ENCODE results near the gene F11. TPM values are rescaled to one million over a fixed set of nuclear protein-coding genes. Genes with fewer than 3 reads are reported as not detected.
"Not testable (repeated sequence)": the region's sequence is repeated elsewhere in the genome, so short reads cannot be mapped to it uniquely, and the experiment has no call there.

Gene F11
- total RNA-seq, 1 donor from 2014 or later = not detected

- DNase-seq = no peak
These were observed 34.8 kb downstream of the F11 start for GRCh38 chr4:186300659-186301390.

- DNase-seq = no peak
These were observed 38.2 kb downstream of the F11 start for GRCh38 chr4:186304216-186304615.

GRCh38 chr4:186304866-186305505 is 39.0 kb downstream of the F11 start:
- no peak for DNase-seq

GRCh38 chr4:186307497-186307896 is 41.5 kb downstream of the F11 start:
- no peak for DNase-seq

DNA sequence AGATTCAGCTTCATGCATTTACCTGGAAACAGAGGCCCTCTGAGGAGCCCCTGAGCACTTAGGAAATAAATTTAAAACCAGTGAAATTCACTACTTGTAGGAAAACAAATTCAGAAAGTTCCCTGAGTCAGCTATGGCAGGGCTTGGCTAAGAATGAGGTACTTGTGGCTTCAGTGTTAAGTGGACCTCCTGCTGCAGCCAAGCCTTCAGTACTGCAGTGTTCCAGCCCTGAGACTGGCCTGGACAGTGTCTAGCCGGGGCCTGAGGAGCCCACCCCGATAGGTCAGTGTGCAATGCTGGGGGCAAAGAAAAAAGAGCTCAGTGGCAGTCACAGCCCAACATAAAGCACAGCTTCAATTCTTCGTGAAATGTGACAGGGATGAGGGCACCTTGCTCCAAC is 41.9 kb downstream of the F11 start:
- no peak for DNase-seq

DNA sequence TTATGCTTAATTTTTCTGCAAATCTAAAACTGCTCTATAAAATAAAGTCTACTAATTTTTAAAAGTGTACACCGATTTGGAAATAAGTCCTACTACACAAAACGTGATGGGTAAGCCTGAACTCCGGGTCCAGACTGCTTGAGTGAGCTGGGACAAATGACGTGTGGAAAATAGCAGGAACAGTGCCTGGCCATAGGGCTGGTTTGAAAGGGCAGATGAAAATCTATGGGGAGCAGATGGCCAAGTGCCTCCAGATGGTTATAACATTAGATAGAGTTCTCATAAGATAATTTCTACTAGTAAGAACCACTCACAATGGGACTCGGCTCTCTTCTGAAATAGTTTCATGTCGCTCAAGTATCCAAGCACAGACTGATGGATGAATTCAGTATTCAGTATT is 52.5 kb downstream of the F11 start:
- DNase-seq = no peak

GRCh38 chr4:186324660-186325059 is 58.7 kb downstream of the F11 start:
- not testable (repeated sequence) for DNase-seq

DNA sequence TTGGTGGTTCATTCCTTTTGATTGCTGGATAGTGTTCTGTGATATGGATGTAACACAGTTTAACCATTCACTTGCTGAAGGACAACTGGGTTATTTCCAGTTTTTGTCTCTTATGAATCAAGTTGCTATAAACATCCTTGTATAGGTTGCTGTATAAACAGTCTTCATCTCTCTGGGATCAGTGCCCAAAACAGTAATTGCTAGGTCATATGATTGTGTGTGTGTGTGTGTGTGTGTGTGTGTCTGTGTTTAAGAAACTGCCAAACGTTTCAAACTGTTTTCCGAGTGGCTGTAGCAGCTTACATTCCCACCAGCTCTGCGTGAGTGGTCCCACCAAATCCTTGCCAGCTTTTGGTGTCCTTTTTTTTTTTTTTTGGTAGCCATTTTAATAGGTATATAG is 60.4 kb downstream of the F11 start:
- DNase-seq = no peak

DNA sequence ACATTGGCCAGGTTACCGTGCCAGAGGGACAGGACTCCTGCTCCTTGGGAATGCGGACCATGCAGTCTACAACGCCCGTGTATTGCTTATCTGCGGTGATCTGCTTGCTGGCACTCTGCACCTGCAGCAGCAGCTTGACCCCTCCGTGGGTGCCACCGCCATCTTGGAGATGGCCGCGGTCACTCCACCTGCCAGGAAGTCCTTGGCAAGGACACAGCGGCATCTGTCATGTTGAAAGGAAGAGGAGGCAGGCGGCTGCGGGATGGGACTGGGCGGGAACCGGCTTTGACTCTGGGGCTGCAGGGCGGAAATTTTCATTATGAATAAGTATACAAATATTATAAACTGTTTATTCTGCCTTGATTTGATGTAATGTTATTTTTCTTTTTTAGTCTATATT is 63.4 kb downstream of the F11 start:
- no peak for DNase-seq

DNA sequence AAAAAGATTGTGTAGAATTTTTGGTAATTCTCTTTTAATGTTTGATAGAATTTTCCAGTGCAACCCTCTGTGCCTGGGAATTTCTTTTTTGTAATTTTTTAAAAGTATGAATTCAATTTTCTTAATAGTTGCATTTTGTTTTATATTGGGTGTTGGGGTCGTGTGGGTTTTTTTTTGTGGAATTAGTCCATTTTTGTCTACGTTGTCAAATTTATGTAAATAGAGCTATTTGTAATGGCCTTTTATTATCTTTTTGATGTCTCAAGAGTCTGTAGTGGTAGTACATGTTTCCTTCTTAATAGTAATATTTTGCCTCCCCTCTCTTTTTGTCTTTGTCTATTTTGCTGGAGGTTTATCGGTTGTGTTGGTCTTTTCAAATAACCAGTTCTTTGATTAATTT is 64.4 kb downstream of the F11 start:
- DNase-seq = no peak

DNA sequence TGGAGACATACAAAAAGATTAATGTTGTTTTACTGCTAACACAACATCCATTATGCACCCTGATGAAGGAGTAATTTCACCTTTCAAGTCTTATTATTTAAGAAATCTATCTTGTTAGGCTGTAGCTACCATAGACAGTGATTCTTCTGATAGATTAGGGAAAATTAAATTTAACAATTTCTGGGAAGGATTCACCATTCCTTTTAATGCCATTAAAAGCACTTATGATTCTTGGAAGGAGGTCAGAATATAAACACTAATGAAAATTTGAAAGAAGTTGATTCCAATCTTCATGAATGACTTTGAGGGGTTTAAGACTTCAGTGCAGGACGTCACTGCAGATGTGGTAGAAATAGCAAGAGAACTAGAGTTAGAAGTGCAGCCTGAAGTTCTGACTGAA is 69.8 kb downstream of the F11 start:
- DNase-seq = no peak

Other genes with a start within 250 kb of the F11 start
- 1.9 TPM for gene TLR3, start 197.0 kb upstream of the F11 start, total RNA-seq
- gene FAM149A, start 161.5 kb upstream of the F11 start, total RNA-seq = 38.8 TPM
- gene CYP4V2, start 74.6 kb upstream of the F11 start, total RNA-seq = 7.2 TPM
- 0.62 TPM for gene KLKB1, start 38.7 kb upstream of the F11 start, total RNA-seq